ENCODE results near the gene MLLT10.

The MLLT10 gene

GRCh38 chr10:21503542-21503941 is 30.5 kb upstream of the MLLT10 start:
- TF ChIP-seq ESRRG (CRISPR knock-in tag; IDR thresholded peaks at IDR 0.05) (no peak), ZNF565 (CRISPR knock-in tag; conservative IDR thresholded peaks at IDR 0.05; ENCODE audit: low read depth) (no peak), POU6F1 (CRISPR knock-in tag; IDR thresholded peaks at IDR 0.05; ENCODE audit: borderline replicate concordance, low read depth) (no peak), BACH2 (CRISPR knock-in tag; IDR thresholded peaks at IDR 0.05; ENCODE audit: borderline replicate concordance) (no peak), SNAI2 (CRISPR knock-in tag; IDR thresholded peaks at IDR 0.05) (no peak), GLIS3 (CRISPR knock-in tag; IDR thresholded peaks at IDR 0.05) (no peak), ZFP30 (CRISPR knock-in tag; IDR thresholded peaks at IDR 0.05) (no peak), TSHZ2 (CRISPR knock-in tag; IDR thresholded peaks at IDR 0.05) (no peak), ISL1 (CRISPR knock-in tag; IDR thresholded peaks at IDR 0.05) (no peak), ZC3H10 (CRISPR knock-in tag; IDR thresholded peaks at IDR 0.05) (no peak), ZNF70 (CRISPR knock-in tag; IDR thresholded peaks at IDR 0.05) (no peak), PATZ1 (CRISPR knock-in tag; IDR thresholded peaks at IDR 0.05; ENCODE audit: borderline replicate concordance) (no peak), TOX (CRISPR knock-in tag; IDR thresholded peaks at IDR 0.05; ENCODE audit: borderline replicate concordance) (no peak), RARB (CRISPR knock-in tag; IDR thresholded peaks at IDR 0.05) (no peak), CSRNP3 (CRISPR knock-in tag; IDR thresholded peaks at IDR 0.05) (no peak), ZNF8 (CRISPR knock-in tag; IDR thresholded peaks at IDR 0.05) (no peak)
- ATAC-seq, result no peak

- TF ChIP-seq OSR1 (CRISPR knock-in tag; IDR thresholded peaks at IDR 0.05), result no peak
- no peak for TF ChIP-seq ZFP30 (CRISPR knock-in tag; IDR thresholded peaks at IDR 0.05)
- no peak for TF ChIP-seq ZC3H10 (CRISPR knock-in tag; IDR thresholded peaks at IDR 0.05)
- TF ChIP-seq TSHZ2 (CRISPR knock-in tag; IDR thresholded peaks at IDR 0.05), result no peak
- no peak for TF ChIP-seq RARB (CRISPR knock-in tag; IDR thresholded peaks at IDR 0.05)
- no peak for TF ChIP-seq GLIS3 (CRISPR knock-in tag; IDR thresholded peaks at IDR 0.05)
- no peak for TF ChIP-seq ZNF70 (CRISPR knock-in tag; IDR thresholded peaks at IDR 0.05)
- TF ChIP-seq CSDC2 (CRISPR knock-in tag; IDR thresholded peaks at IDR 0.05), result no peak
- TF ChIP-seq ISL1 (CRISPR knock-in tag; IDR thresholded peaks at IDR 0.05), result no peak
- no peak for TF ChIP-seq TOX (CRISPR knock-in tag; IDR thresholded peaks at IDR 0.05; ENCODE audit: borderline replicate concordance)
- no peak for TF ChIP-seq SNAI2 (CRISPR knock-in tag; IDR thresholded peaks at IDR 0.05)
- no peak for TF ChIP-seq ZFP3 (CRISPR knock-in tag; IDR thresholded peaks at IDR 0.05)
- no peak for TF ChIP-seq CSRNP3 (CRISPR knock-in tag; IDR thresholded peaks at IDR 0.05)
- no peak for TF ChIP-seq PPARA (CRISPR knock-in tag; IDR thresholded peaks at IDR 0.05; ENCODE audit: borderline replicate concordance)
- no peak; the same call in 2 of the 3 replicates for ATAC-seq
Measured at GRCh38 chr10:21505711-21506278, 28.2 kb upstream of the MLLT10 start.
